Loucy (cell line): Measurements from ENCODE around the gene CCDC102A.
A peak's percentile ranks its signal among the peaks of the same experiment; 100 is the strongest.

ENCODE experiments used
- H2AFZ ChIP-seq: fragments of 200-600 bp; sonication (generic); 2 replicates; pipeline ENCODE4 v1.6.0; 2016; ENCODE audit warnings: antibody characterized with exemption, mild to moderate bottlenecking, low read length, moderate library complexity
- H3F3A ChIP-seq: fragments of 200-600 bp; 2 replicates; pipeline ENCODE4 v1.6.0; 2016; ENCODE audit warnings: antibody characterized with exemption, low read depth, mild to moderate bottlenecking
- H3K27me3 ChIP-seq: fragments of 200-600 bp; sonication (generic); 2 replicates; pipeline ENCODE4 v1.6.1; 2014; ENCODE audit warnings: low read length, mild to moderate bottlenecking; ENCODE audit not compliant: insufficient read depth, poor library complexity, severe bottlenecking
- H3K36me3 ChIP-seq: fragments of 200-600 bp; sonication (generic); 2 replicates; pipeline ENCODE4 v1.6.1; 2016; ENCODE audit warnings: low read length; ENCODE audit not compliant: insufficient read depth
- H3K4me1 ChIP-seq: fragments of 200-600 bp; sonication (generic); 2 replicates; pipeline ENCODE4 v1.5.1; 2014; ENCODE audit warnings: low read length, mild to moderate bottlenecking; ENCODE audit not compliant: insufficient read depth, poor library complexity, severe bottlenecking
- H3K4me2 ChIP-seq: fragments of 200-600 bp; sonication (generic); 2 replicates; pipeline ENCODE4 v1.6.0; 2014; ENCODE audit warnings: antibody characterized with exemption, low read length, low read depth, mild to moderate bottlenecking; ENCODE audit not compliant: poor library complexity, severe bottlenecking
- H3K4me3 ChIP-seq: fragments of 200-600 bp; sonication (generic); 2 replicates; pipeline ENCODE4 v1.5.1; 2014; ENCODE audit warnings: low read length, mild to moderate bottlenecking, mixed read lengths; ENCODE audit not compliant: poor library complexity, severe bottlenecking
- H3K79me2 ChIP-seq: fragments of 200-600 bp; sonication (generic); 2 replicates; pipeline ENCODE4 v1.6.1; 2014; ENCODE audit warnings: low read length; ENCODE audit not compliant: insufficient read depth
- H3K9ac ChIP-seq: fragments of 200-600 bp; sonication (generic); 2 replicates; pipeline ENCODE4 v1.6.0; 2014; ENCODE audit warnings: mild to moderate bottlenecking, low read depth, low read length, moderate library complexity; ENCODE audit not compliant: poor library complexity, severe bottlenecking
- H3K9me2 ChIP-seq: fragments of 200-600 bp; sonication (generic); replicated peaks from 2 replicates; pipeline ENCODE4 v1.6.1; 2016; ENCODE audit warnings: low read depth, low read length, mixed read lengths
- H3K9me3 ChIP-seq: fragments of 200-600 bp; sonication (generic); 2 replicates; pipeline ENCODE4 v1.6.1; 2014; ENCODE audit warnings: mild to moderate bottlenecking, antibody characterized with exemption, low read length, low read depth; ENCODE audit not compliant: insufficient read depth
- H4K20me1 ChIP-seq: fragments of 200-600 bp; sonication (generic); 2 replicates; pipeline ENCODE4 v1.6.0; 2014; ENCODE audit warnings: antibody characterized with exemption, low read length, mild to moderate bottlenecking; ENCODE audit not compliant: insufficient read depth, poor library complexity, severe bottlenecking
- CTCF ChIP-seq: fragments of 200-600 bp; sonication (generic); conservative IDR thresholded peaks from 2 replicates; pipeline ENCODE4 v1.5.1; 2014; ENCODE audit warnings: mild to moderate bottlenecking, antibody characterized with exemption, low read length
- EZH2phosphoT487 ChIP-seq: fragments of 200-600 bp; IDR thresholded peaks from 2 replicates; pipeline ENCODE4 v1.6.1; 2018; ENCODE audit warnings: antibody characterized with exemption, mild to moderate bottlenecking, moderate library complexity, borderline replicate concordance

Gene CCDC102A

GRCh38 chr16:57462209-57462977 is 74.0 kb downstream of the CCDC102A start, which contains the start of gene POLR2C:
Gene POLR2C (plus strand): TSS chr16:57462679. CDS start chr16:57462725, 46 bp downstream.
- H3K9ac ChIP-seq = peak within 1 kb of the TSS; percentile 84
- TF ChIP-seq CTCF (peak; percentile 85), EZH2phosphoT487 (no peak)
- no peaks in the 10 kb centered on the region for H3F3A ChIP-seq
- no peaks in the 10 kb centered on the region for H3K27me3 ChIP-seq
- H3K4me2 ChIP-seq = peak within 1 kb of the TSS; percentile 86
- peaks cover 15% of the 10 kb centered on the region for H3K4me1 ChIP-seq
- H3K36me3 ChIP-seq = peaks cover 26% of the 10 kb centered on the region; the same call in 1 of the 2 replicates
- H3K9me3 ChIP-seq = no peaks in the 10 kb centered on the region
- H3K79me2 ChIP-seq = peaks cover 39% of the 10 kb centered on the region
- H4K20me1 ChIP-seq = peaks cover 32% of the 10 kb centered on the region
- peak within 1 kb of the TSS; percentile 94 for H3K4me3 ChIP-seq
- H3K9me2 ChIP-seq = no peaks in the 10 kb centered on the region
- H2AFZ ChIP-seq = no peak within 1 kb of the TSS
